GM21526 (cell line): ENCODE measurements around the gene GLT6D1.

Experiments used
- ATAC-seq: cut with Tn5 transposase; IDR thresholded peaks from one replicate; pipeline ENCODE4 v1.9.1; 2021; ENCODE audit warnings: moderate library complexity; ENCODE audit not compliant: unreplicated experiment, low FRiP score

The GLT6D1 gene

GRCh38 chr9:135588886-135589595, 50.3 kb downstream of the GLT6D1 start:
- no peak for ATAC-seq

- no peak for ATAC-seq
These were observed 51.0 kb downstream of the GLT6D1 start for GRCh38 chr9:135588371-135588770.

GRCh38 chr9:135587658-135588057, 51.7 kb downstream of the GLT6D1 start:
- no peak for ATAC-seq

GRCh38 chr9:135586601-135587109, 52.7 kb downstream of the GLT6D1 start:
- ATAC-seq: no peak

- ATAC-seq: no peak
These were observed 54.4 kb downstream of the GLT6D1 start for GRCh38 chr9:135584934-135585333.

GRCh38 chr9:135584371-135584770, 55.0 kb downstream of the GLT6D1 start:
- no peak for ATAC-seq

GRCh38 chr9:135583688-135584011, 55.7 kb downstream of the GLT6D1 start:
- ATAC-seq: no peak

- no peak for ATAC-seq
These were observed 56.2 kb downstream of the GLT6D1 start for GRCh38 chr9:135582966-135583687.

GRCh38 chr9:135582541-135582940, 56.8 kb downstream of the GLT6D1 start:
- no peak for ATAC-seq

GRCh38 chr9:135581636-135582426, 57.5 kb downstream of the GLT6D1 start:
- ATAC-seq: no peak

- no peak for ATAC-seq
These were observed 58.5 kb downstream of the GLT6D1 start for GRCh38 chr9:135580664-135581380.

- no peak for ATAC-seq
These were observed 59.3 kb downstream of the GLT6D1 start for GRCh38 chr9:135579889-135580660.

- ATAC-seq: no peak
These were observed 60.0 kb downstream of the GLT6D1 start for GRCh38 chr9:135579356-135579755.

GRCh38 chr9:135577256-135577655, 62.1 kb downstream of the GLT6D1 start:
- no peak for ATAC-seq

- no peak for ATAC-seq
These were observed 63.2 kb downstream of the GLT6D1 start for GRCh38 chr9:135575995-135576631.

- ATAC-seq: no peak
These were observed 64.4 kb downstream of the GLT6D1 start for GRCh38 chr9:135574943-135575342.

GRCh38 chr9:135574331-135574730, 65.0 kb downstream of the GLT6D1 start:
- no peak for ATAC-seq
